ENCODE results near the gene ERBB4.
"Not testable (repeated sequence)": the region's sequence is repeated elsewhere in the genome, so short reads cannot be mapped to it uniquely, and the experiment has no call there.

The ERBB4 gene

GRCh38 chr2:211723398-211723797, 815.2 kb downstream of the ERBB4 start:
- no peak for DNase-seq (ENCODE audit: low spot score)

GRCh38 chr2:211722928-211723327, 815.7 kb downstream of the ERBB4 start:
- DNase-seq (ENCODE audit: low spot score): no peak

- DNase-seq (ENCODE audit: low spot score): not testable (repeated sequence)
Measured at GRCh38 chr2:211721874-211722273, 816.7 kb downstream of the ERBB4 start.

GRCh38 chr2:211709389-211709788, 829.2 kb downstream of the ERBB4 start:
- DNase-seq (ENCODE audit: low spot score): no peak

- DNase-seq (ENCODE audit: low spot score): no peak
Measured at GRCh38 chr2:211692689-211693088, 845.9 kb downstream of the ERBB4 start.

GRCh38 chr2:211690736-211691135, 847.9 kb downstream of the ERBB4 start:
- no peak for DNase-seq (ENCODE audit: low spot score)

GRCh38 chr2:211688196-211688595, 850.4 kb downstream of the ERBB4 start:
- DNase-seq (ENCODE audit: low spot score): no peak

GRCh38 chr2:211674715-211675114, 863.9 kb downstream of the ERBB4 start:
- DNase-seq (ENCODE audit: low spot score): no peak

GRCh38 chr2:211673133-211673905, 865.3 kb downstream of the ERBB4 start:
- DNase-seq (ENCODE audit: low spot score): no peak

GRCh38 chr2:211671977-211672376, 866.6 kb downstream of the ERBB4 start:
- DNase-seq (ENCODE audit: low spot score): no peak

- DNase-seq (ENCODE audit: low spot score): no peak
Measured at GRCh38 chr2:211665299-211665698, 873.3 kb downstream of the ERBB4 start.

GRCh38 chr2:211664321-211664720, 874.3 kb downstream of the ERBB4 start:
- DNase-seq (ENCODE audit: low spot score): no peak

- DNase-seq (ENCODE audit: low spot score): no peak
Measured at GRCh38 chr2:211654211-211654780, 884.3 kb downstream of the ERBB4 start.

GRCh38 chr2:211652327-211652726, 886.3 kb downstream of the ERBB4 start:
- DNase-seq (ENCODE audit: low spot score): no peak

- DNase-seq (ENCODE audit: low spot score): no peak
Measured at GRCh38 chr2:211649331-211649730, 889.3 kb downstream of the ERBB4 start.

GRCh38 chr2:211631503-211631902, 907.1 kb downstream of the ERBB4 start:
- DNase-seq (ENCODE audit: low spot score): no peak

GRCh38 chr2:211623096-211623495, 915.5 kb downstream of the ERBB4 start:
- DNase-seq (ENCODE audit: low spot score): no peak

- no peak for DNase-seq (ENCODE audit: low spot score)
Measured at GRCh38 chr2:211620986-211621385, 917.6 kb downstream of the ERBB4 start.

- no peak for DNase-seq (ENCODE audit: low spot score)
Measured at GRCh38 chr2:211617803-211618202, 920.8 kb downstream of the ERBB4 start.

GRCh38 chr2:211611621-211612020, 927.0 kb downstream of the ERBB4 start:
- DNase-seq (ENCODE audit: low spot score): no peak

GRCh38 chr2:211611061-211611518, 927.5 kb downstream of the ERBB4 start:
- no peak for DNase-seq (ENCODE audit: low spot score)

GRCh38 chr2:211609127-211609526, 929.5 kb downstream of the ERBB4 start:
- DNase-seq (ENCODE audit: low spot score): no peak

- no peak for DNase-seq (ENCODE audit: low spot score)
Measured at GRCh38 chr2:211599146-211599545, 939.5 kb downstream of the ERBB4 start.

- DNase-seq (ENCODE audit: low spot score): no peak
Measured at GRCh38 chr2:211598238-211598637, 940.4 kb downstream of the ERBB4 start.
